Germinal center (tissue), 1 donor: Measurements from ENCODE around the gene ADCK2.
"Not testable (repeated sequence)": the region's sequence is repeated elsewhere in the genome, so short reads cannot be mapped to it uniquely, and the experiment has no call there.

ENCODE experiments used
- DNase-seq: peaks from one replicate; pipeline ENCODE4 v3.0.0; 2012; ENCODE audit warnings: mixed read lengths, low spot score

Gene ADCK2

DNA sequence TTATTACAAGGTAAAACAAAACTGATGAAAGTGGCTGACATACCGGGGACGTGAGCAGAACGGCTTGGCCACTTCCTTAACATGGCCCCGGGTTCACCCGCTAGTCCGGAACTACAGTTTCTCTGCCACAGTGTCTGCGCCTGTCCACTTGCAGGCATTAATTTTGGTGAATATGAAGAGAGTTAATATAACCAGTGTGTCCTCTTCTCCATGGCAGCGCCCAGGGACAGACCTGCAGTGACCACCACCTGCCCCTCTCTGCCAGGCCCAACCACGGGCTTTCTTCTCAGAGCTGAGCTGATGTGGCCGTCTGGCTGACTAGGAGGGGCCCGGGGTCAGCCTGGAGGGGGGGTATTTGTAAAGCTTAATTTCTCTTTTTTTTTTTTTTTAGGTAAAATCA is 22.6 kb downstream of the ADCK2 start:
- DNase-seq = no peak

DNA sequence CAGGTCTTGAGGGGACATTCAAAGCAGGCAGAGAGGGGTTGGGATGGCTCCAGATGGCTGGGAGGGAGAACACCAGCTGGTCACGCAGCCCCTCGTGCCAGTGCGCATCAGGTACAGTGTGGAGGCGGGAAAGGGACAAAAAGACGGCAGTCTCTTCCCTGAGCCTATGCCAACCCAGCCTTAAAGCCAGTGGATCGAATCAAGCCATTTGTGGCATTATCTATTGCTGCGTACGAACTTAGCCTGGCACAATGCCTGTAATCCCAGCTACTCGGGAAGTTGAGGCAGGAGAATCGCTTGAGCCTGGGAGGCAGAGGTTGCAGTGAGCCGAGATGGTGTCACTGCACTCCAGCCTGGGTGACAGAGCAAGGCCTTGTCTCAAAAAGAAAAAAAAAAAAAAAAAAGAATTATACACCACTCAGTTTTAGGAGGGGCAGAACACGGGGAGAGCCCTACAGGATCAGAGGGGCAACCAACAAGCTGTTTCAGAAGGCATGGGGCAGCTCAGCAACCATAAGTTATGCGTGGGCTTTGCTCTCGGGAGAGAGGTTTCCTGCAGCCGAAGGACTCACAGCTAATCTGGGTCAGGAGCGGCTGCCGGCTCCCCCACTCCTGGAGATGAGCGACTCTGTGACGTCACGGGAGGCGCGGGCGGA is 23.4 kb downstream of the ADCK2 start:
- peak; percentile 93 for DNase-seq

DNA sequence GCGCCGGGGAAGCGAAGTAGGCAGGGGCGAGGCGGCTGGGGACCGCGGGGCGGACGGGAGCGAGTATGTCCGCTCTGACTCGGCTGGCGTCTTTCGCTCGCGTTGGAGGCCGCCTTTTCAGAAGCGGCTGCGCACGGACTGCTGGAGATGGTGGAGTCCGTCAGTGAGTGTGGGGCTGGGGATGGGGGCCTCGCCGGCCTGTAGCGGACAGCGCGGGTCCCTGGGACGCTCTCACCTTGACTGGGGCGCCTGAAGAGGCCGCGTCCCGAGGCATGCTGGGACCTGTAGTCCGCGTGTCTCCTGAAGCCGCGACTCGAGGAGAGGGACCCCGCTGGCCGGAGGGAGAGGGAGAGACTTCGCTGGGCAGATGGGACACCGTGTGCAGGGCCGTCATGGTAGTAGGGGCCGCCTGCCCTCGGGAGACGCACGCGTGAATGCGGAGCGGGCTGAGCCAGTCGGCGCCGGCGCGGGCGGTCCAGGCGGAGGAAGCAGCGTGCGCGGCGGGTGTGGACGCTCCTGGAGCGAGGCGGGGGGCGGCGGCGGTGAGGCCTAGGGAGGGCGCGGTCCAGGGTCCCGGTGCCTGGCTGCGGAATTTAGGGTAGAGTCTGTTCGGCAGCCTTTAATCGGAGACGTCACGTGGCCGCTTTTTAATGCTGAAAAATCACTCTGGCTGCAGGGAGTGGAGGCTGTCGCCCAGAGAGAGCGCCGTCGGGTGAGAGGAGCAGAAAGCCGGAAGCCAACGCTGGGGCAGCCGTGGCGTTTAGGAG is 24.1 kb downstream of the ADCK2 start, which contains the start of gene NDUFB2:
Gene NDUFB2 (plus strand): TSS at position 29 of the 767 bp plus-strand sequence. CDS start 37 bp downstream, at position 66.
- peak; percentile 84 for DNase-seq

DNA sequence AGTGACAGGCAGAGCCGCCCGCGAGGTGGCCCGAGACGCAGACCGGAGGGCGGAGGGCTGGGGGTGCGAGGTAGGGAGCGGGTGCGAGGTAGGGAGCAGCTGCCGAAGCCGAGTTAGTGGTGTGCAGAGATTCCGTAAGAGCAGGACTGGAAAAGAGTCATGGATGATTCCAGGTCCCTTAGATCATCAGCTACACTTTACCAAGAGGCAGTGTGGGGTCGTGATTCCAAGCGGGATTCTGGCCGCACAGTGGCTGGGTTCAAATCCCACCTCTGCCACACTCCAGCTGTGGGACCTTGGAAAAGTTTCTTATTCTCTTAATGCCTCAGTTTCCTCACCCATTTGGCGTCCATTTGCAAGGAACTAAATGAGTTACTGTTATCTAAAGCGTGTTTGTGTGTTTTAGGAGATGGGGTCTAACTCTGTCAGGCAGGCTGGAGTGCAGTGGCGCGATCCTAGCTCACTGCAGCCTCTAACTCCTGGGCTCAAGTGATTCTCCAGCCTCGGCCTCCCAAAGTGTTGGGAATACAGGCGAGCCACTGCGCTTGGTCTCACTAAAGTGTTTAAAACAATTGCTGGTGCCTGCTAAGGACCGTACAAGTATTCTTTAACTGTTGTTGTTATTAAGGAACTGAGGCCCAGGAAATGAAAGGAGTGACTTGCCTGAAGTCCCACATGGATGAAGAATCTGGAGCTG is 24.9 kb downstream of the ADCK2 start:
- DNase-seq = no peak

DNA sequence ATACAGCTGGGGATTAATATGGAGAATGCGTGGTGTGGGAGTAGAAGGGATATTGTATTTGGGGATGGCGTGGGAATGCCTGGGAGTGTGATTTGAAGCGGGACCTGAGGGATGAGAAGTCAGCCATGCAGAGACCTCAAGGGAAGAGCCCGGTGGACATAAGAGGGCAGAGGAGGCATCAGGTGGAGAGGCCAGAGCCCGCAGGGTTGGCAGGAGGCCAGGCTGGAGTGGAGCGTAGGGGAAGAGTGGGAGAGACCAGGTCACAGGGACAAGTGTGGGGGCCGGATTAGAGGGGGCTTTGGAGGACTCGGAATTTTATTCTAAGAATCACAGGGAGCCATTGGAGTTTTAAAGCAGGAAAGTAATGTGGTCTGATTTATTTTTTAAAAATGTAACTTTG is 25.7 kb downstream of the ADCK2 start:
- DNase-seq = no peak

DNA sequence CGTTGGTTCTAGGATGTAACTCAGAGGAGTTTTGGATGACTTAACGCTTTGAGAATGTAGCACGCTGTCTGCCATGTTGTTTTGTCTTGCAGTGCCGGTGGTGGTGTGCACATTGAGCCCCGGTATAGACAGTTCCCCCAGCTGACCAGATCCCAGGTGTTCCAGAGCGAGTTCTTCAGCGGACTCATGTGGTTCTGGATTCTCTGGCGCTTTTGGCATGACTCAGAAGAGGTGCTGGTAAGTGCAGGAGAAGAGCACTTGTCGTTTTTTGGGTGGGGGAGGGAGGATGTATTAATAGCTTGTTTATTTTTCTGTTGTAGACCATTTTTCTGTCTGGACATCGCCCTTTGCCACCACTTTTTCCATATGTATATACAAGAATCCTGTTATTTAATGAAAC is 30.0 kb downstream of the ADCK2 start:
- no peak for DNase-seq

DNA sequence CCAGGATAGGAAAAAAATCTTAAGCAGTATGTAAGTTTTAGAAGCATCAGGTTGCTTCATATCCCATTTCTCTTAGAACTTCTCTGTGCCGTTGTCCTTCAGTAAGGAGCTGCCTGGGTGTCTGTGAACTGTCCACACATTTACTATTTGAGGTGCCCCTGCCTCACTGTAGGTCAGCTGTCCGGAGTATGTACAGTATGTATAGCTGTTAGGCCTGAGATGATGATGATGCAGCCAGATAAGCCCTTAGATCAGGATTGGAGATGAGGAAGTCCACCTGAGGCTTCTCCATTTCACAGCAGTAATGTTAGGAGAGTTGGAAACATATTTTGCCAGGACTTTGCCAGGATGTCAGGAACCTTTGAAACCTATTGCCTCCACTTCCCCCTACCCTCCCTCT is 31.5 kb downstream of the ADCK2 start:
- DNase-seq = no peak

DNA sequence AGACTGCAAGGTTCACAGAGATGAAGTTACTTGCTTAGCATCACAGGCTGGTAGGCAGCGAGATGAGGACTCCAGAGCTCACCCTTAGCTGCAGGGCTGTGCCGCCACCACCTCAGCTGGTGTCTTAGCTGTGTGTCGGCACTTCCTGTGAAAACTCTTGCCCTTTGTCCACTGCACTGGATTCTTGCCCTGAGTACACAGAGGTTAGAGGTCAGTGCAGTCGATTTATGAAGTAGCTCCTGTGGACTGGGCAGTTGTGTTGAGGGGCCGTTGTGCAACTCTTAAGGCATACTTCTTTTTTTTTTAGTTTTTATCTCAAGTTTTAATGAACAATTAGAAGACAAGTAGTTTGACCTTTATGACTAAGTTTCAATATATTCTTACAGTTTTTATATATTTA is 34.4 kb downstream of the ADCK2 start:
- no peak for DNase-seq

DNA sequence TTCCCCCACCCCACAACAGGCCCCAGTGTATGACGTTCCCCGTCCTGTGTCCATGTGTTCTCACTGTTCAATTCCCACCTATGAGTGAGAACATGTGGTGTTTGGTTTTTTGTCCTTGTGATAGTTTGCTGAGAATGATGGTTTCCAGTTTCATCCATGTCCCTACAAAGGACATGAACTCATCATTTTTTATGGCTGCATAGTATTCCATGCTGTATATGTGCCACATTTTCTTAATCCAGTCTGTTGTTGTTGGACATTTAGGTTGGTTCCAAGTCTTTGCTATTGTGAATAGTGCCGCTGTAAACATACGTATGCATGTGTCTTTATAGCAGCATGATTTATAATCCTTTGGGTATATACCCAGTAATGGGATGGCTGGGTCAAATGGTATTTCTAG is 36.0 kb downstream of the ADCK2 start:
- DNase-seq = not testable (repeated sequence)

DNA sequence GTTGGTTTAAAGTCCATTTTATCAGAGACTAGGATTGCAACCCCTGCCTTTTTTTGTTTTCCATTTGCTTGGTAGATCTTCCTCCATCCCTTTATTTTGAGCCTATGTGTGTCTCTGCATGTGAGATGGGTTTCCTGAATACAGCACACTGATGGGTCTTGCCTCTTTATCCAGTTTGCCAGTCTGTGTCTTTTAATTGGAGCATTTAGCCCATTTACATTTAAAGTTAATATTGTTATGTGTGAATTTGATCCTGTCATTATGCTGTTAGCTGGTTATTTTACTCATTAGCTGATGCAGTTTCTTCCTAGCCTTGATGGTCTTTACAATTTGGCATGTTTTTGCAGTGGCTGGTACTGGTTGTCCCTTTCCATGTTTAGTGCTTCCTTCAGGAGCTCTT is 39.6 kb downstream of the ADCK2 start:
- DNase-seq = not testable (repeated sequence)

DNA sequence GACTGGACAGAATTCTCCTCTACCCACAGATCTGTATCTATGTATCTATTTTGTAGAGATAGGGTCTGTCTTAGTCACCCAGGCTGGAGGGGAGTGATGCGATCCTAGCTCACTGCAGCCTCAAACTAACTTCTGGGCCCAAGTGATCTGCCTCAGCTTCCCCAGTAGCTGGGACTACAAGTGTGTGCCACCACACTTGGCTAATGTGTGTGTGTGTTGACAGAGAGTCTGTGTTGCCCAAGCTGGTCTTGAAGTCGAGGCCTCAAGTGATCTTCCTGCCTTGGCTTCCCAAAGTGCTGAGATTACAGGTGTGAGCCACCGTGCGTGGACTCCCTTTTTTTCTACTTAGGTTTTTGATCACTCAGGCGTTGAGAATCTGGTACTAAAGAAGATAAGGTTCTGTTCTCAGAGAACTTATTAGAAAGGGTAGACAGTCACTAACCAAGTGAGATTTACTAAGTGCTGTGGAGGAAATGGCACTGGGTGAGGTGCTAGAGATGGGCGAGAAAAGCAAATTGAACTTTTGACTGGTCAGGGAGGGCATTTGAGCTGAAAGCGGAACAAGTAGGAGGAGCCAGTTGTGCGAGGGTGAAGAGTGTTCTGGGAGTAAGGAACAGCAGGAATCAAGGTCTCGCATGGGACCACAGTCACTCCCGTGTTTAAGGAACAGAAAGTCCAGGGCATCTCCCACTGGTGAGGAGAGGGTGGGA is 41.7 kb downstream of the ADCK2 start:
- no peak for DNase-seq

DNA sequence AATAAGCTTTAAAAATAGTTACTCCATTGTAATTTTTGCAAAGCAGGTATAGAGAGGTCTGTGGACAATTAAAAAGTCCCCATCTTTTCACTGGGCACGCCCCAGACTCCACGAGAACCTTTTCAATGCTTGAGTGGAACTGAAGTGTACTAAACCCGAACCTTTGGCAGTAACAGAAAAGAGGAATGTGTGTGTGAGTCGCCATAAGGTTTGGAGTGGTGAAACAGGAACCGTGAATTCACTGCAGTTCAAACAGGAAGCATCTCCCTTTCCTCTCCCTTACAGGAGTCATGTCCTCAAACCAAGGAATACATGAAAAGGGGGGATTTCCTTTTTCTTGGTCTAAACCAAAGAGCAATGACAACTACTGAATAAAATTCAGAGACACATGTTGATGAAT is 47.0 kb downstream of the ADCK2 start:
- no peak for DNase-seq

DNA sequence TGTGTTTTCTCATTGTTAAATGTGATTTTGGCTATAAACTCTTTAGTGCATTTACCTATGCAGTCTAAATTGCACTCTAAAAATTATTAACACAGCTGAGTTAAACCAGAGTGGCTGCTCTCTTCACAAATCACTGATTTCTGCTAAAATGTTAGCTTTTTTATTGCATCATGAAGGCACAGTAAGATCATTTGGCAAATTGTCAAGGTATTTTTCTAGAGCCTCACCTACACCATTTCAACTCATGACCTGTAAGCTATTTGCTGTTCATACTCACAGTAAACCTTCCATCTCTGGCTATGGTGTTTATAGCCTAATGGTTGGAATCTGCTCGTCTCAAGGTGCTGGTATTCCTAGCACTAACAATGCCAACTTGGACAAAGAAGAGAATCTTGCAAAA is 49.5 kb downstream of the ADCK2 start:
- DNase-seq = no peak

DNA sequence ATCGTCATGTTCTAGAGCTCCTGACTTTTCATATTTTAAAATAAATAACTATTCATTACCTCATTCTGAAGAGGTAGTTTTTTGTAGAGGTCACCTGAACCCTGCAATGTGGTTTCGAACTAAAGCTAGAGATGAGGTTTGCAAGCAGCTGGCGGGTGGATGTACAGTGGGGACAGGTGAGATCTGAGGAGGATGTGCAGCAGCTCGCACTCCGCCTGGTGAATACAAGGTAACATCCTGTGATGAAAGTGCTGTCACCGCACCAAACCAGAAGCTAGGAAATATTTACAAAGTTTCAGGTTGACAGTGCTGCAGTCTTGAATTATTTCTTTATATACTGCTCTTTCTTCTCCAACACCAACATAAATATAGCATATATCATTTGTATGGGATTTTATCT is 50.3 kb downstream of the ADCK2 start:
- no peak for DNase-seq

DNA sequence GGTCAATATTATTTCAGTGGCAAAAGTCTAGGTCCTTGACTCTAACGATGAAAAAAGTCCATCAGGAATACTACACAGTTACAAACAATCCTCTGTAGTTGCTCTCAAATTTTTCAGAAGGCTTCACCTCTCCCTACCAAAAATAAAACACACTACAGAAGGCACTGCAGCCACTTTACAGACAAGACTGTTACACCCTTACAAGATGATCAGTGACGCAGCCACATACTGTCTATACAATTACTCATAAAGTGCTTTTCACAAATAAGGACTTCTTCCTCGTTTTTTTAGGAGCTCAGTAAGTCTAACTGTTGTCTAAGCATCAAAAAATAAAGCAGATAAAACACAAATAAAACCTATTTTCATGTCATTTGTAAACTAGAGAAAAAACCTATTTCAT is 50.8 kb downstream of the ADCK2 start:
- DNase-seq = no peak

DNA sequence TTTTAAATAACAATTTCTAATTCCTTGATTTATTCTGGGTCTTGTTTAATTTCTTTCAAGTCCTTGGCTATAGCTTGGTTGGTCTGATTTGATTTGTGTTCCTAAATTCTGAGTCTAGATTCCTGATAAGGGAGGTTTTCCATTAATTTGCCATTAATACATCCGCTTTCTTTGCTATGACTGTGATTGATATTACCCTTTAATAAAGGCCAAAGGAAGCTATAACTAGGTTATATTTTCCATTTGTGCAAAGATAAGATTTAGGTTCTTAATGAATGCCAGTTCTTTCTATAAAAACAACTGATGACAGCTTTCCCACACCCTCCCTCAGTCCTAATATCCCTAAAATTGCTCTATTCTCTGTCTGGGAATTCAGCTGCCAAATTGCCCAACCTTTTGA is 52.0 kb downstream of the ADCK2 start:
- no peak for DNase-seq

DNA sequence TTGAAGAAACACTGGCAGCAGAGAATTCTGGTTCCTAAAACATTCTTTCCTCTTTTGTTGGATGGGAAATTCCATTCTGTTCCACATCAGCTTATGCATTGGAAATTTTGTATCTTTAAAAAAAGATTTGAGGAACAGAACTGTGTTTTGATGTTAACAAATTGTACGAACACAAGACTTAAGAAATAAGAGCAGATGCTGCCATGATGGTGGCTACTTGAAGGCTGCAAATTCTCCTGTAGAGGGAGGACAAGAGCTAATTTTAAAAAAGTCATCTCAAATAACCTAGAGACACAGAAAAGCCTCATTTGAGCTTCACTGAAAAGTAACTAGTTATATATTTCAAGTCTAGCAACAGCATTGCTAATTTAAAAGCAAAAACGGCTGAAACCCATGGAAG is 53.5 kb downstream of the ADCK2 start:
- no peak for DNase-seq

DNA sequence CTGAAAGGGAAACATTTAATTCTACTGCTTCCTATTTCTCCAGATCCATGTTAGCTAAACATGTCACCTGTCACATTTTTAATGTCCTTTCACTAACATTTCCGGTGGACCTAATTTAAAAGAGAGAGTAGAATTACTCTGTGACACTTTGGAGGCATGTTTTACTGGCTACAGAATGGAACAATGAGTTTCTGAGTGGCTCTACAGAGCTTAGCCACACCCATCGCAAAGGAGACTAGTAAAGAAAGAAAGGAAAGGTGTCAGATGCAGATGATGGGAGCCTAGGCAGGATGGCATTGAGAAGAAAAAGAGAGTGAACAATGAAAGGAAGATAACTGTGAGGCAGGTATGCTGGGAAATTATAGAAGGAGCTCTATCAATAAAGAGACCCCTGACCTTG is 59.7 kb downstream of the ADCK2 start:
- no peak for DNase-seq

DNA sequence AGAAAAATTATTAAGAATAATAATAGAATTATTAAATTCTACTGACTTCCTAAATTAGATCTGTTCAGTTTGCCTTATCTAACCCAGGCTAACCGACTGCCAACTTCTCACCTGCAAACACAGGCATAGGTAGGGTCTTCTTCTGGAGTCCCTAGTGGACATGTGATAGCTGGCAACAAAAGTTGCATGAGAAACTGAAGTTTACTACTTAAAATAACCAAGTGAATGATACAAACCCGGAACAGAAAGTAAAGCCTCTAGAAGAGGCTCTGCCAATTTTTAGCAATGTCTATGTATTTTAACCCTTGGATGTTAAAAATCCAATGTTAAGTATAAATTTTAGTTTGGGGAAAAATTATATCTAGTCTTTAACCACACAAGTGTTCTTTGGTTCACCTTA is 61.4 kb downstream of the ADCK2 start:
- no peak for DNase-seq

DNA sequence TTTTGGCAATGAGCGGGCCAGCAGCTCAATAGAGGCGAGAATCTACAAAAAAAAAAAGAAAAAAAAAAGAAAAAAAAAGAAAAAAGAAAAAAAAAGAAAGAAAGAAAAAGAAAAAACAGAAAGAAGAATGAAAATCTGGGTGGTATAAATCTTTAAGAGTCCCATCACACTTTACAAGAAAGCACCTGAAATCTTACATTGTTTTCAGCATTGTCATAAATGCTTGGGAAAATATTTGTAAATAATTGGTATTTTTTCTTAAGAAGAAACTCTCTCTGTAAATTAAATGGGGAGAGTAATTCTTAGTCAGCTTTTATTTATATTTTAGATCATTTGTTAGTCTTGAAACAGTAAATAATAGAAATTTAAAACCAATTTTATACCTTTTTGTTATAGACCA is 62.0 kb downstream of the ADCK2 start:
- no peak for DNase-seq

DNA sequence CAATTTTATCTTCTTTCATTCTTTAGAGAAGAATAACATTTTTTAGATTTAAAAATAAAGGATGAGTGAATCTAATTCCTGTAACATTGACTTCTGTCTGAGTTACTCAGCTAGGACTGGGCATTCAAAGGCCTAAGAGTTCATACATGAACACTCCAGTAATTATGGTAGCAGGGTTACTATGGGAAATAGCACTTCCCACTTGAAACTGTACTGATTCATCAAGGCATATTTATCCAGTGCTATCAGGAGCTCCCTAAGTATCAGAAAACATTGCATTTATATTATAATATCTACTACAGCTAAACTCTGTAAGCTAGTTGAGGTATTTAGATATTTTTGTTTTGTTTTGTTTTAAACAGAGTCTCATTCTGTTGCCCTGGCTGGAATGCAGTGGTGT is 65.5 kb downstream of the ADCK2 start:
- DNase-seq = no peak

DNA sequence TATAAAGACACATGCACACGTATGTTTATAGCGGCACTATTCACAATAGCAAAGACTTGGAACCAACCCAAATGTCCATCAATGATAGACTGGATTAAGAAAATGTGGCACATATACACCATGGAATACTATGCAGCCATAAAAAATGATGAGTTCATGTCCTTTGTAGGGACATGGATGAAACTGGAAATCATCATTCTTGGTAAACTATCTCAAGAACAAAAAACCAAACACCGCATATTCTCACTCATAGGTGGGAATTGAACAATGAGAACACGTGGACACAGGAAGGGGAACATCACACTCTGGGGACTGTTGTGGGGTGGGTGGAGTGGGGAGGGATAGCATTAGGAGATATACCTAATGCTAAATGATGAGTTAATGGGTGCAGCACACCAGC is 70.5 kb downstream of the ADCK2 start:
- DNase-seq = not testable (repeated sequence)

DNA sequence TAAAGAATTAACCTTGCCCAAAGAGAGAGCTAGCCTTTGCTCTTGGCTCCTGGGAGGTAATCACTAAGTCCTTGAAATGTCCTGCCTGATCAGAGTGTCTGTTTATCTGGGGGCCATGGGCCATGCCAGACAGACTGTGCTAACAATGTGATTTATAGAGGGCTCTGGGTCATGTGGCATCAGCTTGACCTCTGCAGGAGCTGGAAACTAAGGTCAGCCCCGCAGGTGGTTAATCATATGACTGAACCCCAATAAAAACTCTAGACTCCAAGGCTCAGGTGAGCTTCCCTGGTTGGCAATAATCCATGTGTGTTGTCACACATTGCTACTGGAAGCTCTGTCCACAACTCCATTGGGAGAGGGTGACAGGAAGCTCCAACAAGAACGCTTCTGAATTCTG is 71.3 kb downstream of the ADCK2 start:
- no peak for DNase-seq
